GM12878 (cell line): ENCODE results near the gene PRKAR1A.

Source experiments
- CREB1 ChIP-seq: IDR thresholded peaks from 2 replicates; pipeline ENCODE4 v1.6.1; 2012; ENCODE audit warnings: low read depth, mild to moderate bottlenecking, inconsistent platforms
- EZH2 ChIP-seq: IDR thresholded peaks from 2 replicates; pipeline ENCODE4 v1.6.1; 2012; ENCODE audit warnings: low read depth, mild to moderate bottlenecking, control low read depth, inconsistent platforms, low read length, borderline replicate concordance; ENCODE audit not compliant: control insufficient read depth
- JUND ChIP-seq: IDR thresholded peaks from 2 replicates; pipeline ENCODE4 v1.6.1; 2012; ENCODE audit warnings: low read depth, mild to moderate bottlenecking, low read length, improper control_type of control experiment, moderate library complexity
- NFYB ChIP-seq: IDR thresholded peaks from 2 replicates; pipeline ENCODE4 v1.6.1; 2011; ENCODE audit warnings: low read depth, mild to moderate bottlenecking, low read length, improper control_type of control experiment, moderate library complexity; ENCODE audit not compliant: insufficient read depth
- POLR2A ChIP-seq: IDR thresholded peaks from 2 replicates; pipeline ENCODE4 v1.6.1; 2011; ENCODE audit warnings: low read depth, mild to moderate bottlenecking, low read length
- TF ChIP-seq, protein P1 (sequence below), 3 experiments: IDR thresholded peaks in 2 of 3; conservative IDR thresholded peaks in 1 of 3; 2 replicates each; pipeline ENCODE4 v1.5.1; 2011; ENCODE audit warnings: low read depth in 3 of 3, low read length in 3 of 3, mild to moderate bottlenecking in 3 of 3, control low read depth in 2 of 3, moderate library complexity in 2 of 3, inconsistent platforms in 1 of 3, mixed read lengths in 1 of 3; ENCODE audit not compliant: control insufficient read depth in 2 of 3, insufficient read depth in 1 of 3; ENCODE audit errors: extremely low read depth in 1 of 3
- TF ChIP-seq, protein P2 (sequence below): IDR thresholded peaks from 2 replicates; pipeline ENCODE4 v1.6.1; 2012; ENCODE audit warnings: low read depth, low read length, improper control_type of control experiment

GRCh38 chr17:68482576-68483041 lies 29.6 kb upstream of the PRKAR1A start:
- TF ChIP-seq, protein P1, sequence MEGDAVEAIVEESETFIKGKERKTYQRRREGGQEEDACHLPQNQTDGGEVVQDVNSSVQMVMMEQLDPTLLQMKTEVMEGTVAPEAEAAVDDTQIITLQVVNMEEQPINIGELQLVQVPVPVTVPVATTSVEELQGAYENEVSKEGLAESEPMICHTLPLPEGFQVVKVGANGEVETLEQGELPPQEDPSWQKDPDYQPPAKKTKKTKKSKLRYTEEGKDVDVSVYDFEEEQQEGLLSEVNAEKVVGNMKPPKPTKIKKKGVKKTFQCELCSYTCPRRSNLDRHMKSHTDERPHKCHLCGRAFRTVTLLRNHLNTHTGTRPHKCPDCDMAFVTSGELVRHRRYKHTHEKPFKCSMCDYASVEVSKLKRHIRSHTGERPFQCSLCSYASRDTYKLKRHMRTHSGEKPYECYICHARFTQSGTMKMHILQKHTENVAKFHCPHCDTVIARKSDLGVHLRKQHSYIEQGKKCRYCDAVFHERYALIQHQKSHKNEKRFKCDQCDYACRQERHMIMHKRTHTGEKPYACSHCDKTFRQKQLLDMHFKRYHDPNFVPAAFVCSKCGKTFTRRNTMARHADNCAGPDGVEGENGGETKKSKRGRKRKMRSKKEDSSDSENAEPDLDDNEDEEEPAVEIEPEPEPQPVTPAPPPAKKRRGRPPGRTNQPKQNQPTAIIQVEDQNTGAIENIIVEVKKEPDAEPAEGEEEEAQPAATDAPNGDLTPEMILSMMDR (IDR thresholded peaks at IDR 0.05 in 2 of 3, conservative IDR thresholded peaks at IDR 0.05 in 1 of 3; ENCODE audit: control insufficient read depth in 2 of 3, extremely low read depth in 1 of 3, insufficient read depth in 1 of 3, low read depth in 3 of 3, low read length in 3 of 3) = no peak
- TF ChIP-seq POLR2A (no peak), CREB1 (no peak), NFYB (no peak), EZH2 (no peak), JUND (no peak)
- TF ChIP-seq, protein P2, sequence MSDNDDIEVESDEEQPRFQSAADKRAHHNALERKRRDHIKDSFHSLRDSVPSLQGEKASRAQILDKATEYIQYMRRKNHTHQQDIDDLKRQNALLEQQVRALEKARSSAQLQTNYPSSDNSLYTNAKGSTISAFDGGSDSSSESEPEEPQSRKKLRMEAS = no peak
